ENCODE results near the gene GRPEL2.
A peak's percentile ranks its signal among the peaks of the same experiment; 100 is the strongest.

Gene GRPEL2

DNA sequence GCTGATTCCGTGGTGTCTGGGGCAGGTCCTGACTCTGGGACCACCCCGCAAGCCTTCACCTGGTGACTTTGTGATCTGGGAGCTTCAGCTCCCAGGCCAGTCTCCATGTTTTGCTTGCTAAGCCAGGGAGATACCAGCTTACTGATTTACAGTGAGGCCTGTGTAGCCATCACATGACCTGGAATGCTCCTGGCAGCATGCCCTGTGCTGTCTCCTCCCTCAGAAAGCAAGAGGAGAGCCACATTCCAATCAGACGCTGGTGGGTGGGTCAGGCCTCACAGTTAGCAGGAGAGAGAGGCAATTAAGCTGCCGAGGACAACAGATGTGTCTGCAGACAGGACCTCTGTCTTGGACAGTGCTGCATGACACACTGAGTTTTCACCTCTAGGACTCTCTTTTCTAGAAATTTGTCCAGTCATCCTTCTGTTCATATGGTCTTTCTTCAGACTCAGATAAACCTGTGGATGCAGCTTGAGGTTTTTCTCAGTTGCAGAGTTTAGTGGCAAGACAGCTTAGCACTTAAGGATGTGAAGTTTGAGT, 24.4 kb upstream of the GRPEL2 start:
- no peak for DNase-seq

DNA sequence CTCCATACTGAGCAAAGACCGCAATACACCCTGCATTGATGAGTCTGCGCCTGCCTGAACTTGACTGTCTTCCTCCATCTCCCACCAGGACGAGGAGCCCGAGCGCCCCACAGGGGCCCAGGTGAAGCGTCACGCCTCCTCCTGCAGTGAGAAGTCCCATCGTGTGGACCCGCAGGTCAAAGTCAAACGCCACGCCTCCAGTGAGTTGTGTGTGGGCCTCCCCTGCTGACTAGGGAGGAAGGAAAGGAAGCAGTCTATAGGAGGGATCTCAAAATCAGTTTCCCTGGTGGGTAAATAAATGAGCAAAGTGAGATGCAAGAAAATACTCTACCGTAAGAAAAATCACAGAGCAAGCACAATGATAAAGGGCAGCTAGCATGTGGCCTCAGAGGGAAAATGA, 22.8 kb upstream of the GRPEL2 start:
- no peak for DNase-seq

DNA sequence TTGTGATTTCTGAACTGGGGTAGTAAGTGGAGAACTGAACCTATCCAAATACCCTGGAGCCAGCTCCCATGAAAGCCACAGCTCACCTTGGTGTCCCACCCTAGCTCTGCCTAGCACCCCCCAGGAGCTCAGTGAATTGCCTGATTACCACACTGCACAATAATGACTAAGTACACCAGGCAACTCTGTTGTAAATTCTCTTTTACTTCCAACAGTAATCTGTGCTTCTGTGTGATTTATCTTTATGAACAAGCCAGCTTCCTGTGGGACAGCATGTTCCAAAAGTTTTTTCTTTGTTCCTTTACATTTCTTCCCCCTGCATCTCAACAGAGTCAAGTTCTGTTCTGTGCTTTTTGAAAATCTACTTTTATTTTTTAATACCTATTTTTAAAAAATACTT, 22.1 kb upstream of the GRPEL2 start:
- DNase-seq: no peak

DNA sequence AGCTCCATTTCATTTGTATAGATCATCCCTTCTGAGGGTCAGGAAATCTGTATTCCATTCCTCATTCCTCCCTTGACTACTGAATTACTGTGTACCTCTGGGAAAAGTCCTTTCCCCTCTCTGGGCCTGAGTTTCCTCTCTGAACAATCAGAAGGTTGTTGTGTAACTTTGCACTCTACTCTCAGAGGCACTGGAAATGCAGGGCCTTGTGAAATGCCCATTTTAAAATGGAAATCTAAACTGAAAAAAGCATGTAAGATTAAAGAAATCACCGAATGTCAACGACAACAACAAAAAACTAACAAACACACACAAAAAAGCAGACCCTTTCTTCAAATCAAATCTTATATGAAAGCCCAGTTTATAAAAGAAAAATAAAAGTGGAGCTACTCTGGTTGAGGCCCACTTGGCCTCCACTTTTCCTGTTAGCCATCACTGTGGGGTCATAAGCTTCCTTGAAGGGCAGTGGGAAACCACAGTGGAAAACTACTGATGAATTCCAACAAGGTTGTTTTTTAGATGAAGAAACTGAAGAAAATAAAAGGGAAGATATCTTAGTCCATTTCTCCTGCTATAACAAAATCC, 21.6 kb upstream of the GRPEL2 start:
- no peak for DNase-seq

DNA sequence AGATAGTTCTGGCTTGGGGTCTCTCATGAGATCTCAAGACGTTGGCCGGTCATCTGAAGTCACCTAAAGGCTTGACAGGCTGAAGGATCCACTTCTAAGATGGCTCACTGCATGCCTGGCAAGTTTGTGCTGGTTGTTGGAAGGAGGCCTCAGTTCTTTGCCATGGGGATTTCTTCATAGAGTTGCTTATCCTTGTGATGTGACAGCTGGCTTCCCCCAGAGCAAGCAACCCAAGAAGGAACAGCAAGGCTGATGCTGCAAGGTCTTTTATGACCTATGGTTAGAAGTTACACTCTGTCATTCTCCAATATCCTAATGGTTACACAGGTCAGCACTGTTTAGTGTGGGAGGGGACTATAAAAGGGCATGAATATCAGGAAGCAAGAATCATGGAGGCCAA, 20.7 kb upstream of the GRPEL2 start:
- no peak for DNase-seq

DNA sequence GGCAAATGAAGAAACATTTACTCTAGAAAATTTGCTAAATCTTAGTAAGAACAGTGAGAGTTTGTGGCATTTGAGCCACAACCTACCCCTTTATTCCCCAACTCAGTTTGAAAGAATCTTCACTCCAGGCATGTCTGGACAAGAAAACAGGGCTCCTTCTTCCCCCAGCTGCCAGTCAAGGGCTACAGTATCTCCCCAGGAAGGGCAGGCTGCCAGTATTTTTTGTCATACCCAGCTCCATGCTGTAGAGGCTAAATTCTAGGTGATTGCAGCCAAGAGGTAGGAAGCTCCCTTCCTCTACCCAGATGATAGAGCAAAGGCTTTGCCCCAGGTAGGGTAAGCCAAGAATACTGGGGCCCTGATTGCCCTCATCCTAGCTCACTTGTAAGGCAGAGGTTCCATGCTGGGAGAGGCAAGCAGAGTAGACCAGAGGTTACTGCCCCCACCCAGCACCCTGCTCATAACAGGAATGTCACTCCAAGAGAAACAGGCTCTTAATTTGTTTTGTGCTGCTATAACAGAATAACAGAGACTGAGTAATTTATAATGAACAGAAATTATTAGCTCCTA, 20.0 kb upstream of the GRPEL2 start:
- no peak for DNase-seq

DNA sequence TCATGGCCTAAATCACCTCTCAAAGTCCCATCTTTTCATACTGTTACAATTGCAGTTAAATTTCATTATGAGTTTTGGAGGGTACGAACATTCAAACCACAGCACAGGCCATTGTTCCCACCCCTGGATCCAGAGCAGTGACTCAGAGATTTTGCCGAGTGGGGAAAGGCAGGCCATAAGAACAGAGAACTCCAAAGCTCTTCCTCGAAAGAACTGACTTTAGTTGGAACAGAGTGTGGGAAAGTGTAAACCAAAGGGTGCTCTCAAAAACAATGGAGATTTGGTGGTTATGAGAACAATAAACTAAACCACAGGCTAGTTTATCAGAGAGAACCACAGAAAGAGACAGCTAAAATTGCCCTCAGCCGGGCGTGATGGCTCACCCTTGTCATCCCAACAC, 19.4 kb upstream of the GRPEL2 start:
- DNase-seq: no peak

DNA sequence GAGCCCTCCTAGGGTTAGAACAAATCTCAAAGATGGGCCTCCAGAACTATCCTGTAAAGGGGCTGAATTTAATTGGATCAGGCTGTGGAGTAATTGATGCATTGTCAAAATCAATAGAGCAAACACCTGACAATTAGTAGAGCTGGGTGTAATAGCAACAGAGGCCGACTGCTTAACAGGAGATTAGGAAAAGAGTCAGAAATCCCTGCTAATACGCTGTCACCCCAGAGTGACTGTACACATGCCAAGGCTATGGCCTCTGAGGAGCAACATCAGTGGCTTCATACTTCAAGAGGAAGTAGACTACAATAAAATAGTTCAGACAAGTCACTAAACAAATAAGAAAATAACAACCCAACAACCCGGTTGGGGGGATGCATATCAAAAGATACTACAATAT, 18.7 kb upstream of the GRPEL2 start:
- no peak for DNase-seq

DNA sequence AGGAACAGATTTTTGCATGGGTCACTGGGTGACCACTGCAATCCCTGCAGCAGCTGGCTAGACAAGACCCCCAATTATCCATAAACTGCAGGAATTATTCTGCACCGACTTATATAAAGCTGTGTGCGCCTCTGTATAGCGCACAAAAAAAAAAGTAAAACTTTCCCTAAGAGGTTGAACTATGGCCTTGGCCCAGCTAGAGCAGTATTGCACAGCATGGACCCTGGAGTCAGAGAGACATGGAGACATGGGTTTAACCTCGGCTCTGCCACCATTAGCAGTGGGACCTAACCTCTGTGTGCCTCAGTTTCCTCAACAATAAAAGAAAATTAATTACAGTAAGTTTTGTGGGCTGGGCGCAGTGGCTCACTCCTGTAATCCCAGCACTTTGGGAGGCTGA, 17.1 kb upstream of the GRPEL2 start:
- no peak for DNase-seq

DNA sequence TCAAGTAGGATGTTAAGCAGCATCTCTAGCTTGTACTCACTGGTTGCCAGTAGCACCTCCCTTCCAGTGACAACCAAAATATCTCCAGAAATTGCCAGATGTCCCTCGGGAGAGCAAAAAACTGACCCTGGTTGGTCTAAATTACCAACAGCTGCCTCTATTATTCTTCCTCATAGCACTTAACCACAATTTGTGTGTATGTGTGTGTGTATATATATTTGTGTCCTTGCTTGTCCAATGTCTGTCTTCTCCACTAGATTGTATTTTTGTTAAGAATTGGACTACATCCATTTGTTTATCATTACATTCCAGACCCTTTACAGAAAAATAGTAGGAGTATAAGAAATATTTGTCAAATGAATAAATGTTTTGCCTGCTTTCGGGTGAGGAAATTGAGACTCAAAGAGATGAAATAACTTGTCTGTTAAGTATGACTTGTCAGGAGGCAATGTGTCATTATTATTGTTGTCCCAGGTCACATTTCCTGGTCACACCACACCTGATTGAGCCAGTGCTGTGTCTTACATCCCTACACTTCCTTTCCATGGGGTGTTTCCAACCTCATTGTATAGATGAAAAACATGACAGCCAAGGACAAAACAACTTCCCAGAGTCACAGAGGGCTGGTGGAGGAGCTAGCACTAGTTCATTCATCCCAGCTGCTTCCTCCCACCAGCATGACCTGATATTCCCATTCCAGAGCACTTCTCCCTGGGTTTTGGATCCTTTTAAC, 11.4 kb upstream of the GRPEL2 start:
- DNase-seq: no peak

DNA sequence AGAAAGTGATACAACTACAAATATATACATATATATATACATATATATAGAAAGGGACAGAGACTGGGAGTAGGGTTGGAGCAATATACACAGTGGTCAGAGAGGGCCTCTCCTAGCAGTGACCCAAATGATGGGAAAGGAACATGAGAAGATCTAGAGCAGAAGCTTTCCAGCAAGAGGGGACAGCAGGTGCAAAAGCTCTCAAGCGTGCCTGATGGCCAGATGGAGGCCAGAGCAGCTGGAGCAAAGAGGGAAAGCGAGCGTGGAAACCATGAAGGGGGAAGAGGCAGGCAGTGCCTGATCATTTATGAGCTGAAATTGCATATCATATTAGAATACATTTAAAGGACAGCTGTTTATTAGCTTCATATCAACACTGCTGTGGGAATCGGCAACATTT, 7.6 kb upstream of the GRPEL2 start:
- DNase-seq: no peak

DNA sequence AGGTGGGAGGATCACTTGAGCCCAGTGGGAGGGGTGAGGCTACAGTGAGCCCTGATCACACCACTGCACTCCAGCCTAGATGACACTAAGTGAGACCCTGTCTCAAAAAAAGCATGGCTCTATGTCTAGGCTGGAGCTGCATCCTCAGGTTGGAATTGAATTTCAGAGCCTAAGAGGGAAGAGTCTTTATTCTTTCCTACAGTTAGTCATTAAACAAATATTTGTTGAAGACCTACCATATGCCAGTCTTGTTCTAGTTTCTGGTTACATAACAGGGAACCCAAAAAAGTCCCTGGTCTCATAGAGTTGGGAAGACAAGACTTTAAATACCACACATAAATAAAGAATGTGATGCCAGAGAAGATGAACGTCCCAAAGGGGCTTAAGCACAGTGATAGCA, 6.9 kb upstream of the GRPEL2 start:
- no peak for DNase-seq

DNA sequence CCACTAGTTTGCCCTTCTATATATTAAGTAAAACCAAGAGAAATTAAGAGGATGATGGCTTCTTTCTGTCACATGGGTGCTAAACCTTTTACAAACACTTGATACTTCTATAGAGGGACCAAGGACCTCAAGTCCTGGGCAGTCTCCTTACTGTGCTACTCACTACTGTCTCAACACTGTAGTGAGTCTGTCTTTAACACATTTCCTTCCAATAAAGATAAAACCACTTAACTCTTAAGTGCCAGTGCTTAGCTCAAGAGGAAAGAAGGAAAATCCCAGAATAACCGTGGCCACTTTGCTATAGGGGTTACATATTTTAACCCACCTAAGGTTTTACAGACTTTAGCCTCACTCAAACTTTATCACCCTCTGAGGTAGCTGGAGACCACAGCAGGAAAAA, 4.4 kb upstream of the GRPEL2 start:
- no peak for DNase-seq

DNA sequence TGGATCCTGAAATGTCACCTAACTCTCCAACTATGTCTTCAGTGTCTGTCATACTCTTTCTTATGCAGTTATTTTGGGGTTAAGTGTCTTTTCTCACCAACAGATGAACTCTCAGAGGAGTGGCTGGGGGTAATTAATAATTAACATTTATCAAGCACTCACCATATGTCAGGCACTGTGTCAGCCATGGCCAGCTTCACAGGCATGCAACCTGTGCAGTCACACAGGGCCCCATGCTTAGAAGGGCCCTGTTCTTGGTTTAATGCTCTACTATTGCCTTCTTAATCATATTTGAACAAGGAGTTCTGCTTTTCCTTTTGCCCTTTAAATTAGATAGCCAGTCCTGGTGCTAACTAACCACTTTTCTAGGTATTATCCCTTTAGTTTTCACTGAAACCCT, 3.4 kb upstream of the GRPEL2 start:
- no peak for DNase-seq

DNA sequence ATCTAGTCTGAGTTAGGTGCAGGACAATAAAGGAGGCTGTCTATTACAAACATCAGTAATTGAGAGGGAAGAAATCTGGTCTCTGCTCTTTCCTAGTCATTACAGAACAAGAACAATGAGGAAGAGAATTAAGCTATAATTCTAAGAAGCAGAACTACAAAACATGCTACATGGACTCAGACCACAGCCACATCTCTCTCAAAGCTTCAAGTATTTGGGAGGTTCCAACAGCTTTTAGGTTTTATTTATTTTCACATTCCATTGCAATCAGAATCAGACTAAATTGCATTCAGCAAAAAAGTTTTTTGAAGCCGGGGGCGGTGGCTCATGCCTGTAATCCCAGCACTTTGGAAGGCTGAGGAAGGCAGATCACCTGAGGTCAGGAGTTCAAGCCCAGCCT, 1.1 kb upstream of the GRPEL2 start:
- no peak for DNase-seq

DNA sequence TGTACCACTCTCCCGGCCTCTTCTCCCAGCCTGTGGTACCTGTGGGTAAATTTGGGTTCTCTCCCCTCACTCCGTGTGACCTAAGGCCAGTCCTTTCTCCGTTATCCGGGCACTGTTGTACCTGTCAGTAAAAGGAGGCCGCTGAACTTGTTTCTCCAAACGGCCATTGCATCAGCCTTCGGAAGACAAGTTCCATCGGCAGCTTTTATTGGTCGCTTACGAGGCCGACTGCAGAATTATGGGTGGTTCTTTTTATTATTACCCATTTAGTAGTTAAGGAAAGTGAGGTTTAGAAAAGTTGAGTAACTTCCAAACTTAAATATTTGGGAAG, 558 bp downstream of the GRPEL2 start:
- DNase-seq: peak; percentile 33

DNA sequence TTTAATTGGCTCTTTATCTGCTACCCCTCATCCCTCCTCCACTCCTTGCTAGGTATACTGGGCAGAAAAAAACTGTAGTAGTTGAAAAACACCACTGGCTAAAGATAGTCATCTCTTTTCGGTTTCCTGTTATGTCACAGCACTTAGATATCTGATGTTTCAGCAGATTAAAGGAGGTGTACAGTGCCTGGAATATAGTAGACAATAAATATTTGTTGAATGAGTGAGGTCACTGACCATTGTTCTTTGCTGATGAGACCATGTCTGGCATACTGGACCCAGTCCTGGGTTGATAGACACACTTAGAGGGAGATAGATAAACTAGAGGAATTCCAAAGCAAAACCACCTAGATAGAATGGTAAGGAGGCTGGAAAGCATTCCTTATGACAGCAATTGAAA, 3.2 kb downstream of the GRPEL2 start:
- DNase-seq: no peak

DNA sequence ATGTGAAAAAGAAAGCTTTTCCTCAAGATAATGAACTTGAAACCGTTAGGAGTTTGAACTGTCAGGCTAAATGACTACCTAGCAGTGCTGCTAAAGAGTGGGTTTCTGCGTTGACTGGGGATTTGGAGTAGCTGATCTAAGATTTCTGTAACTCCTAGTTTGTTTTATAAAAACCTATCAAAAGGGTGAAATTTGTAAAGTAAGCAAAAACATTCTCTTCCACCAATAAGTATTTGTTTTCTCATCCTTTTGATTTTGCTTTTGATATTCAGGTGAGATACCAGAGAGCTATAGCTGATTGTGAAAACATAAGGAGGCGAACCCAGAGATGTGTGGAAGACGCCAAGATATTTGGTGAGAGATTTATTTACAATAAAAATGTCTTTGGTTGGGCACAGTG, 4.1 kb downstream of the GRPEL2 start:
- DNase-seq: no peak

DNA sequence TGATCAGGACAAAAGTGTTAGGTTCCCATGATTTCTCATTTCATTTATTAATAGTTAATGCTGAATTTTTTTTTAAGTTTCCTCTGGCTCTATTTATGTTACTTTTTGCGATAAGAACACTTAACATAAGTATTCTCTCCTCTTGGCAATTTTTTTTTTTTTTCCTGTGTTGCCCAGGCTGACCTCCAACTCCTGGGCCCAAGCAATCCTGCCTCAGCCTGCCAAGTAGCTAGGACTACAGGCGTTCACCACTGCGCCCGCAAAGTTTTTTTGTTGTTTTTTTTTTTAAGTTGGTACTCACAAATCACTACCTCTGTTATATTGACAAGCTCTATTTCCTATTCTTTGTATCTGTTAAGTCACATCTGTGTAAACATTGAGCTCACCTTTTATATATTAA, 6.9 kb downstream of the GRPEL2 start:
- DNase-seq: no peak

DNA sequence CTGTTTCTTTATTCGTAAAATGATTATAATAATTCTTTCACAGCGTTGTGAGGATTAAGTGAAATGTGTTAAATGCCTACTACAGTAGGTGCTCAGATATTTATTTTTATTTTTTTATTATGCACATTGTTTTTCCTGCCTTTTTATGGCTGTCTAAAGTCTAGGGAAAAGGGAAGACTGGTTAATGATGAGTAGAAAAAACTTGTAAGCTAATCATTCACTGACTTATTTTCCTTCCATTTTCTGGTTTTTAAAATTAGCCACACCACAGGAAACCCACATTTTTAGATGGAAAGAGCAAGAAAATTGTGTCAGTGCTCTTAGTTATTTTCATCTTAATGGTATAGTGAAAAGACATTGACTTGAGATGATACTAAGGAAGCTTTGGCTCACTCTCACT, 8.6 kb downstream of the GRPEL2 start:
- no peak for DNase-seq

DNA sequence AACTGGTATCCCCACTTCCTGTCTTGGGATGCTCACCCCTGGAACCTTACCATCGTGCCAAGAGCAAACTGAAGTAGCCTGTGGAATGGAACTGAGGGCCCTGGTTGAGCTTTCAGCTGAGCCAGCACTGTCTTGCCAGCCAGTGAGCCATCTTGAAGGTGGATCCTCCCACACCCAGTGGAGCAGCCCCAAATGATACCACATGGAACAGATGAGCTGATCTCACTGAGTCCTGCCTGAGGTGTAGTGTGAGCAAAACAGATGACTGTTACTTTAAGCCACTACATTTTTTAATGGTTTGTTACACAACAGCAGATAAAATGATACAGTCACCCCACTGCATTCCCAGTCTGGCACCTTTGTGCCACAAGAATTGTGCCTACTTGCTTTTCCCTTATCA, 10.4 kb downstream of the GRPEL2 start:
- no peak for DNase-seq

DNA sequence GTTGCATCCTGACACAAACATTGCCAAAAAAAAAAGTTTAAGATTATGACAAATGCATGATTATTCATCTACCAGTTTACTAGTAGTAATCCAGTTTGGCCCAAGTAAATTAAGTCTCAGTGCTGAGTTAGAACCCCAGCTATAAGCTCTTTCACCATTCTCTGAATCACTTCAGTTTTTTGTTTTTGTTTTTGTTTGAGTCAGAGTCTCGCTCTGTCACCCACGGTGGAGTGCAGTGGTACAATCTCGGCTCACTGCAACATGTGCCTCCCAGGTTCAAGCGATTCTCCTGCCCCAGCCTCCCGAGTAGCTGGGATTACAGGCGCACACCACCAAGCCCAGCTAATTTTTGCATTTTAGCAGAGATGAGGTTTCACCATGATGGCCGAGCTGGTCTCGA, 11.1 kb downstream of the GRPEL2 start:
- DNase-seq: peak; percentile 7

DNA sequence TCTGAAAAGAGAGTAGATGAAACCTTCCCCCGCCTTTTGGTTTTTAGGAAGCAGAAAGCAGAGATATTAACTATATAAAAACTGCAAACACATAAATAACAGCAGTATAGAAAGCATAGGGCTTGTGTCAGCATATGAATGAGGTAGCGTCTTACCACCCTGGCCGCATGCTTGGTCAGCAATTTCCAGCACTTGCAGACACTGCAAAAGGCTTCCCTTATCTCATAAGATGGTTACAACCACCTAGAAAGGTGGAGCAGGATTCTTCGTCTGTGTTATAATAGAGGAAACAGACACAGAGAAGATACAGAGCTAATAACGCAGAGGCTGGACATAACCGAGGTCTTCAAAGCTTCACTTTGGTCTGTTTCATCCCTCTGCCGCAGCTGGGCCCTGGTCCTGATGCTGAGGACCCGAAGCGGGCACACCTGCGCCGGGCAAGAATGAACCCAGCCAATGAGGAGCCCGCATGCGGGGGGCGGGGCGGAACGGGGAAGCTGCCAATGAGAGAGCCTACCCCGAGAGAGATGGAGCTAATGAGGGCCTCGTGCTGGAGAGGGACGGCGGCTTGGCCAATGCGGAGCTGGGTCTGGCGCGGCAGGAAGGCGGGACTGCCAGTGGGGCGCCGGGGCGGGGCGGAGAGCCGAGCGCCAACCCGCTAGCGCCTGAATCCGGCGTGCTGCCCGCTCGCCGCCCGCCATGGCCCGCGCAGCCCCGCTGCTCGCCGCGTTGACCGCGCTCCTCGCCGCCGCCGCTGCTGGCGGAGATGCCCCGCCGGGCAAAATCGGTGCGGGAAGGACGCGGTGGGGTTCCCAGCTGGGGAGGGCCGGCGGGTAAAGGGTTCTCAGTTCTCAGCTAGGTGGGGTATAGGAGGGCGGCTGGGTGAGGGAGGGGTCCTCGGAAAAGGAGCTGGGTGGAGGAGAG, 12.3 kb downstream of the GRPEL2 start, which contains the start of gene PCYOX1L:
Gene PCYOX1L (plus strand): TSS at position 677 of the 924 bp plus-strand sequence. CDS start 23 bp downstream, at position 700.
- peak; percentile 95 for DNase-seq

DNA sequence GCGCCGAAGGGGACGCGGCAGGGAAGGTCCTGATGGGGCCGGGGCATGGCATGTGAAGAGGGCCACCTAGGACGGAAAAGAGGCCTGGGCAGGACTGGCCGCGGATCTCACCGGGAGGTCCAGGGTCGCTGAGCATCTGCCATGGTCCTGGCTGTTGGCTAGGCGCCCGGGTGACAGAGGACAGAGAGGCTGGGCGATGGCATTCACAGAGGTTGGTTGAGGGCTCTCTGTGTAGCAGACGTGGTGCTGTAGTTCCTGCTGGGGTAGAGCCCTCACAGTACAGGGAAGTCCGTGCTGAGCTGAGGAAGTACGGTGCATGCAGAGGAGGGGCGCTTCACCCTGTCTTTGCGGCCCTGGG, 13.0 kb downstream of the GRPEL2 start:
- DNase-seq: peak; percentile 40
